ENCODE measurements around the gene GUCY2C.

GUCY2C gene

GRCh38 chr12:14572401-14572800 is 124.0 kb downstream of the GUCY2C start:
- no peak for DNase-seq

GRCh38 chr12:14571779-14572178 is 124.6 kb downstream of the GUCY2C start:
- no peak for DNase-seq

- no peak for DNase-seq
Measured at GRCh38 chr12:14570231-14570630, 126.2 kb downstream of the GUCY2C start.

- DNase-seq, result peak in 36 of 56 donors; percentile 4 to 59 (median 21)
Measured at GRCh38 chr12:14567351-14568162, 128.8 kb downstream of the GUCY2C start, which contains the start of gene PLBD1. Gene PLBD1 (minus strand): TSS chr12:14567883. CDS start chr12:14567696, 187 bp downstream.

GRCh38 chr12:14564336-14564959 is 132.0 kb downstream of the GUCY2C start:
- no peak for DNase-seq

- DNase-seq, result no peak
Measured at GRCh38 chr12:14563046-14563445, 133.4 kb downstream of the GUCY2C start.
